Left renal cortex interstitium (tissue), 4 donors: ENCODE data around the gene SLC5A9. TPM values are rescaled to one million over a fixed set of nuclear protein-coding genes. Genes with fewer than 3 reads are reported as not detected.
"Not testable (repeated sequence)": the region's sequence is repeated elsewhere in the genome, so short reads cannot be mapped to it uniquely, and the experiment has no call there.

Experiments used
- DNase-seq, 4 donors: peaks; one replicate each; pipeline ENCODE4 v3.0.0-alpha.2; 2013; ENCODE audit warnings: low read depth in 4 of 4, low spot score in 2 of 4, missing footprints in 1 of 4
- polyA plus RNA-seq, 4 donors: library from polyadenylated mRNA; unstranded; fragments of 120-200 nt; gene quantifications; one replicate each; pipeline ENCODE4 v1.2.1, GENCODE V29; 2013; ENCODE audit not compliant: insufficient read length in 4 of 4

SLC5A9 gene
- polyA plus RNA-seq, 4 donors, result 13.0 to 20.6 (median 14.9) TPM

GRCh38 chr1:48213462-48213861 is 9.1 kb upstream of the SLC5A9 start:
- DNase-seq, result not testable (repeated sequence)

- DNase-seq, result not testable (repeated sequence)
These were observed 8.2 kb upstream of the SLC5A9 start for GRCh38 chr1:48214366-48214765.

DNA sequence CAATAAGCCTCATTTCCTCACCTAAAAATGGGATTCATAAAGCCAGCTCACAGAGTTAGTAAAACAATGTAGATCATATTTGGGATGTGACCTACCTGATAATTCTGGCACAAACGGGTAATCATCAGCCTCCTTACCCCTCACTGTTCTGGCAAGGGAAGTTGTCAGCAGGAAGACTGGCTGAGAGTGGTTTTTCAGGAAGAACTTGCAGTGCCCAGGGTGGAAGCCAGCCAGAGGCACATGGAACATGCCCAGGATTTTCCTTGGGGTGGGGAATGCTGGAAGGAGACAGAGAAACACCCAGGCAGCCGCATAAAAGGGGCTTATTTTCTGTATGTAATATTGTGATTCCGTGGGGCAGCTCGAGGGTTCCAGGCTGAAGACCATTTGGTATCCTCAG is 7.7 kb upstream of the SLC5A9 start:
- DNase-seq, result no peak

GRCh38 chr1:48215222-48215621 is 7.3 kb upstream of the SLC5A9 start:
- DNase-seq, result no peak

DNA sequence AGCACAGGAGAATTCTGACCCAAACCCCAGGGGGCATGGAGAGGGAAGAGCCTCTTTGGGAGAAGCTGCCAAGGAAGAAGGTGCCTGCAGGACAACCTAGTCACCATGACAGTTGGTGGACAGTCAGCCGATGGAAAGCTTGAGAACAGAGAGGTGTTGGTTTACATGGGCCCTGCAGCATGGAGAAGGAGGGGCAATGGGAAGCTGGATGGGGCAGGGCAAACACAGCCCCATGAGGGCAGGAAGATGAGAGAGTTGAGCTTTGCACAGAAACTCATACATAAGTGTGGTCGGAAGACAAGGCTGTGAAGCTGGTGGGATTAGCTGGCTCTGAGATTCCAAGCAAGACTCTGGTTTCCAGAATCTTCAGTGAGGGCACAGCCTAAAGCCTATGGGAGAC is 6.6 kb upstream of the SLC5A9 start:
- no peak for DNase-seq

DNA sequence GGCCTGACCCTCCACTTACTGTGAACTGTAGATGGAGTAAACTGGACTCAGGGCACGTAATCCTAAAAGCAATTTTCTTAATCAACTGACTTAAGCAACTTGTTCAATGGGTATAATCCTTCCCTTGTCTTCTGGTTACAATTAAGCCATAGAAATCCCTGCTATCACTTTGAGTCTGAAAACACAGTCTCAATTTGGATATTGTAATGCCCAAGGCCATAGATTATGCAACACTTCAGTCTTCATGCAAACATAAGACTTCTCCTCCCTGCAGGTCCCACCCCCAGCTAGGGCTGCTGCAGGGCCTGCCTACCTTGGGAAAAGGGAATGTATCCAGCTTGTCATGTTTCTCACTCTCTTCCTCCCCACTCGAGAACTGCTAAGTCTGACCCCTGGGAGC is 6.2 kb upstream of the SLC5A9 start:
- DNase-seq, result no peak

DNA sequence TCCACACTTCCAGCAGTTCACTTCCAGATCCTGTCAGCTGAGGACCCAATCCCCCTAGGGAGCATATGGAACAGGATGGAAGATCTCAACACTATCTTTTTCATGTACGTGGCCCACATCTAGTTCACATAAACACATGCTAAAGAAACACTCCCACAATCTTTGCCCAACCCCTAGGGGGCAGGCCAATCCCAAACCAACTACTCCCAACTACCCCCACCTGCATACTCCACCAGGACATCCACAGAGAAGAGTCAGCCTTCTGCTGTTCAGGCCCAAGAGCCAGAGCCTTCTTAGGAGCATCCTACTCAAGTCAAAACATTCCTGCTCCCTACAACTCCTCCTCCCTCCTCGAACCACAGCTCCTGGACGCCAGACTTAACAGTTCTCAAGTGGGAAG is 5.6 kb upstream of the SLC5A9 start:
- no peak for DNase-seq

DNA sequence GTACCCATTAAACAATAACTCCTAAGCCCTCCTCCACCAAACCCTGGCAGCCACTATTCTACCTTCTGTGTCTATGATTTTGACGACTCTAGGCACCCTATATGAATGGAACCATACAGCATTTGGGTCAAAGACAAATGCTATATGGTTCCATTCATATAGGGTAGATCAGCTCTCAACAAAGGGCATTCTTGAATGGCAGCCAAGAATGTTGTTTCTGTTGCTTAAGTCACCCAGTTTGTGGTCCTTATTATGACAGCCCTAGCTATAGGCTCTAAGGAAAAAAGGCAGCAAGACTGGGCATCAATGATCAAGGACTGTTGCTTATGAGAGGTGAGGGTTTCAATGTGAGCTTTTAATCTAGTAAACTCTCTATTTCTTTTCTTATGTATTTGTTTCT is 4.7 kb upstream of the SLC5A9 start:
- DNase-seq, result no peak

DNA sequence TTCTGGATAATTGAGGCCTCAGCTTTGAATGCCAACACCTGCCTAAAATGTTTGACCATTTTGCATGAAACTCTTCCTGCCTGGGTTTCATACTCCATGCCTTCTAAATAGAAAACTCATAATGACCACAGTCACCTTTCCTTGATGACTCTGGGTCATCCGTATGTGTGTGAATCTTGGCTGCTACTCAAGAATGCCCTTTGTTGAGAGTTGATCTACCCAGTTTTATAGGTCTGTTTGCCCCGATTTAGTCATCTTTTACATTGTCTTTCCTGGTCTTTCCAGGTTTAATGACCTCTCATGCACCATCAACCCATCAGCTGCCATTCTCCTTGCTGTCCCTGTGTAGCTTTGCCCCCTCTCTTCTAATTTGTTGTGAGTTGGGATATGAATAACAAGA is 2.7 kb upstream of the SLC5A9 start:
- DNase-seq, result no peak

DNA sequence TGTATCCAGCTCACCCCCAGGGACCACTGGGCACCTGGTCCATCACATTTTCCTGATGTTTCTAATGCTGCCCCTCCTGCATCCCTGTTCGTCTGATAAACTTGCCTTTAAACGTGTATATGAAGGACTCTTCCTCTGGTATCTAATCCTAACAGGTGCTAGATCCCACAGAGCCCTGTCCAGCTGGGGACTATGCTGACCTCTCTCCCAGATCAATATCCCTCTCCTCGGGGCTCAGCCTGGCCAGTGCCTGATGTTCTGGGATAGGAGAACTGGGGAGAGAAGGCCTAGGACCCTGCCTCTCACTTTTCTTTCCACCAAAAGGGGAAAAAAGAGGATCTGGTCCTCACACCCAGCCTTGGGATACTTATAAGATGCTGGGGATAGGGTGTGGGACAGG is 1.4 kb upstream of the SLC5A9 start:
- DNase-seq, result no peak

DNA sequence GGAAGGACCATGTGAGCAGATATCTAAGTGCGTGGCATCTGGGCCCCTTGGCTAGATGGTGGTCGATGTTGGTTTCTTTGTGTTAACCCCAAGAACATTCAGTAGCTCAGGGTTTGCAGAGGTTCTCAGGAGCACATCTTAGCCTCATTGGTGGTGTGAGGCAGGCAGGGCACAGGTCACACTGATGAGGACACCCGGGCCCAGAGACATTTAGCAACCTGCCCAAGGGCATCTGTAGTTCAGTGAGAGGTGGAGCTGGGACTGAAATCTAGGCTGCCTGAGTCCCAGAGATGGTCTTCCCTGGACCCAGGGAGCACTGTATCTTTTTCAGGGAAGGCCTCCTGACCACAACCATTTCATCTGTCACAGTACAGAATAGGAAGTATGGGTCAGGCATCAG is 859 bp upstream of the SLC5A9 start:
- no peak for DNase-seq

DNA sequence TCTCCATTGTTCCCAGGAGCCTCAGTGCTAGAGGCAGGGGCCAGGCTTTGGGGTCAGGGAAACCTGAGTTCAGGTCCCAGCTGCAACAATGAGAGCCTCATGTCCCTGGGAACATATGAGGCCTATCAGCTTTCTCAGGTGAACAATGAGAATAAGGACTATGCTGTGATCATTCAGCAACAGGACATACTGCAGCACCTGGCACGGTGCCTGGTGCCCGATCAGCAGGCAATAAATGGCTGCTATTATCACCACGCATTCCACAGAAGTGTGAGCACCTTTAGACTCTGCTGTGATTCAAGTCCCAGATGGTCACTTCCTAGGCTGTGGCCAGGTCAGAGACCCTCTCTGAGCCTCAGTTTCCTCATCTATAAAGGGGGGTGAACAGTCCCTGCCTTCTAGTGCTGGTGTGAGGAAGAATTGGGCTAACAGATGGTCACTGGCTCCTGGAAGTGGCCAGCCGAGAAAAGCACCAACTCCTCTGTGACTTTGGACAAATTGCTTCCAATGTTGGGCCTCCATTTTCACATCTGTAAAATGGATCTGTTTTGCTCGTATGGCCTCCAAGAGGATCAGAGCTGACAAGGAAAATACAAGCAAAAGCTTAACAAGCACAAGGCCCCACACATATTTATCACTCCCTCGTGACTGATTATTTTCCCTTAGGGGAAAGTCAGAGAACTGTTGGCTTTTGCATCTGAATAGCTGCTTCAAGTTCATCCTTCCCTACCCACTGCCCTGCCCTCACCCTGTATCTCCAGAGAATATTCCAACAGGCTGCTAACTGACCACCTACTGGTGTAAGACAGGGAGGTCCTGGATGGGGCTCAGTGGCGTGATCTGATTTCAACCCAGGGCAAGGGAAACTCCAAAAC is 1.1 kb downstream of the SLC5A9 start:
- DNase-seq, result no peak

DNA sequence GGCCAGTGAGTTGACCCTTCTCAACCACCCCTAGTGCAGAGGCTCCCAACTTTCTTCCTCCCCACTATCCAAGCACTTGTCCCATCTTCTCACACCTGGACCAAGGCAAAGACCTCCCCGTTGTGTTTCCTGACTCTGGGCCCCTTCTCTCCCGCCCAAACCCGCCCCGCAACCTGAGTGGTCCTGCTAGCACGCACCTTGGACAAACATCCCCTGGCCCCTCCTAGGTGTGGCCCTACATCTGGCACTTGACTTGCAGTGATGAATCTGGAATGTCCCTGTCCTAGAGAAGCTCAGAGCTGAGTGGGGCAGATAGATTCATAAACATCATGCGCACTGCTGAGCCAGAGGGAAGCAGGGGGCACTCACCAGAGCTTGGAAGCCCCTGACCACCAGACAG is 2.3 kb downstream of the SLC5A9 start:
- no peak for DNase-seq

DNA sequence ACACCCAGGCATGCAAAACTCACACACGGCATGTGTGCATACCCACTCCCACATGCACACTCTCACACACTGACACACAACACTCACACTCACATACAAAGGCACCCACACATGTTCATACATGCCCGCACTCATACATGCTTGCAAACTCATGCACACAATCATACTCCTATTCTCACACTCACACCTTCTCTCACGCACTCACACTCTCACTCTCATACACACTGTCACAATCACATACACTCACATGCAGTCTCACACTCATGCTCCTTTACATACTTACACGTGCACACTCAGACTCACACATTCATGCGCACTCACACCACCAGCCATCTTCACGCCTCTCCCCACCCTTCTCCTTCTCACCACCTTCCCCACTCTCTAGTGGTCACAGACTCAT is 3.1 kb downstream of the SLC5A9 start:
- no peak for DNase-seq

DNA sequence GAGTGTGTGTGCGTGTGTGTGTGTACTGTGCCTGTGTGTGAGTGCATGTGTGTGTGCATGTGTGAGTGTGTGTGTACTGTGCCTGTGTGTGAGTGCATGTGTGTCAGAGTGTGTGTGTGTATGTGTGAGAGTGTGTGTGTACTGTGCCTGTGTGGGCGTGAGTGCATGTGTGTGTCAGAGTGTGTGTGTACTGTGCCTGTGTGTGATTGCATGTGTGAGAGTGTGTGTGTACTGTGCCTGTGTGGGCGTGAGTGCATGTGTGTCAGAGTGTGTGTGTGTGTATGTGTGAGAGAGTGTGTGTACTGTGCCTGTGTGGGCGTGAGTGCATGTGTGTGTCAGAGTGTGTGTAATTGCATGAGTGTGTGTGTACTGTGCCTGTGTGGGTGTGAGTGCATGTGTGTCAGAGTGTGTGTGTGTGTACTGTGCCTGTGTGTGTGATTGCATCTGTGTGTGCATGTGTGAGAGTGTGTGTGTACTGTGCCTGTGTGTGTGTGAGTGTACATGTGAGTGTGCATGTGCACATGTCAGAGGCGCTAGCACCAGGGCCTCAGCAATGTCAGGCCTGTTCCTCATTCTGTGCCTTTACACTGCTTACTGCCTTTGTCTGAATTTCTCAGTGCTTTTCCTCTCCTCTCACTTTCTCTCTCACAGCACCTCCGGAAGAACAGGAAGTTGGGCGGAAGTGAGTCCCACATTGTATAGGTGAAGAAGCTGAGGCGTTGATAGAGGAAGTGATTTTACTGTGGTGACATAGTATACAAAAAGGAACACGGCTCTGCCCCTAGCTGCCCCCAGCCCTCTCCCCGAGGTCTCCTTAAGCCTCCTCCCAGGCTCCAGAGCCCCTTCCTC is 4.9 kb downstream of the SLC5A9 start:
- no peak for DNase-seq

DNA sequence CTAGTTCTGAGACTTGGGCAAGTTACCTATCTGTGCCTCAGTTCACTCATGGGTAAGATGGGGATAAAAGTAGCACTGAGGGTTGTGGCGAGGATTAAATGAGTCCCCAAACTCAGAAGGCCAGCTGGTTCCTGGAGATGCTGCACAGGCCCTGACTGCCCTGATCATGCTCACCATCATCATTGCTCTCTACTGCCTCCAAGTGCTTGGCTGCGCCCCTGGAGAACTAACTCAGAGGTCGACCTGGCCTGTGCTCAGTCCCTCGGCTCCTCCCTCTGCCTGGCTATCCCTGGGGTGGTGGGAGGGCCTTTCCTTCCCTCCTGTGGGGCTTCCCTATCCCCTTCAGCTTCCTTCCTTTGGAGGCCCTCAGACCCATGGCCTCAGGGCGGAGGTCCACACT is 5.6 kb downstream of the SLC5A9 start:
- no peak for DNase-seq

DNA sequence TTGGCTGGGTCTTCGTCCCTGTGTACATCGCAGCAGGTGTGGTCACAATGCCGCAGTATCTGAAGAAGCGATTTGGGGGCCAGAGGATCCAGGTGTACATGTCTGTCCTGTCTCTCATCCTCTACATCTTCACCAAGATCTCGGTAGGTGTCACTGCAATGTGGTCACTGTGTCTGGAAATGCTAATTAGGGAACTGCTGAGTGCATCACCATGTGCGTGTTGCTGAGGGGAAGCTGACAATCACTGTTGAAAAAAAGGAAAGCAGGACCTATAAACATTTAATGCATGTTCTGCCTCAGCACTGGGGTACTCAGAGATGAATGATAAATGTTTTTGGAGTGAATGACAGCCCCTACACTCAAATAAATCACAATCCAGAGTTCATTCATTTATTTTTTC is 6.8 kb downstream of the SLC5A9 start:
- DNase-seq, result no peak

GRCh38 chr1:48230236-48230635 is 7.7 kb downstream of the SLC5A9 start:
- no peak for DNase-seq

DNA sequence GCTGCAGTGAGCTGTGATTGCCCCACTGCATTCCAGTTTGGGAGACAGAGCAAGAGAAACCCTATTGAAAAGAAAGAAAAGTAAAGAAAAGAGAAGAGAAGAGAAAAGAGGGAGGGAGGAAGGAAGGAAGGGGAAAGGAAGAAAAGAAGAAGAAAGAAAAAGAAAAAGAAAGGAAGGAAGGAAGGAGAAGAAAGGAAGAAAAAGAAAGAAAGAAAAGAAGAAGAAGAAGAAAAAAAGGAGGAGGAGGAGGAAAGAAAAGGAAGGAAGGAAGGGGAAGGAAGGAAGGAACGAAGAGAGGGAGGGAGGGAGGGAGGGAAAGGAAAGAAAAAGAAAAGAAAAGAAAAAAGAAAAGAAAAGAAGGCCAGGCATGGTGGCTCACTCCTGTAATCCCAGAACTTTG is 10.2 kb downstream of the SLC5A9 start:
- no peak for DNase-seq

DNA sequence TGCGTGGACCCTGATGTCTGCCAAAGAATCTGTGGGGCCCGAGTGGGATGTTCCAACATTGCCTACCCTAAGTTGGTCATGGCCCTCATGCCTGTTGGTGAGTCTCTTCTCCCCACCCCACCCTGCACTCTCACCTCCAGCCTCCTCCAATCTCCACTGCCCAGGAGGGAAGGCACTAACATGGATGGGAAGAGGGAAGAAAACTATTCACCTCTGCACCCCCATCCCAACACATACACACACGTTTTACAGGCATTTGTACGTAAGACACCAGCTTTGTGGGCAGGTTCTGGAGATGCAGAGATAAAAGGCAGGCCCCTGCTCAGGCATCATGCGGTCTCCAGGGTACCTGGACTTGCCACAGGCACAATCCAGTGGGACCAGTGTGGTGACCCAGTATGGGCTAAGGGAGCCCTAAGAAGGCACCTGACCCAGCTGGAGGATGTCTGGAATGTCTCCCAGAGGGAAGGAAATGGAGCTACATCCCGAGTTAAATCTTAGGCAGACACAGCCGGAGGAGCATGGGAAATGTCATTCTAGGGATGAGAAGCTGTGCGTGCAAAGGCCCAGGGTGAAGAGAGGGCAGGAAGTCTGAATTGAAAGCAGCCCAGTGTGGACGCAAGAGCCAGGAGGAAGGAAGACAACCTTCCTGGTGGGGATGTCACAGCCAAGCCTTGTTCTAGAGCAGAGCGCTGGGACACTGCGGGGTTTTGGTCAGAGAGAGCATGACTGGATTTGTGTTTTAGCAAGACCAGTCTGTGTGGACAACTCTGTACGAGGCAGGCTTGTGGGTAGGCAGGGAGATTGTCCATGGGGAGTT is 11.4 kb downstream of the SLC5A9 start:
- DNase-seq, result no peak

GRCh38 chr1:48235652-48236051 is 13.1 kb downstream of the SLC5A9 start:
- DNase-seq, result no peak
